BLaER1 (cell line): Measurements from ENCODE around the gene ARID3C.

Experiments
- H3K27ac ChIP-seq: shearing (Covaris generic); formaldehyde crosslinking; 2 replicates; pipeline ENCODE4 v1.8.1; 2022
- H3K27me3 ChIP-seq: shearing (Covaris generic); formaldehyde crosslinking; 2 replicates; pipeline ENCODE4 v1.8.1; 2022
- H3K36me3 ChIP-seq: shearing (Covaris generic); formaldehyde crosslinking; 2 replicates; pipeline ENCODE4 v1.8.1; 2022
- H3K4me1 ChIP-seq: shearing (Covaris generic); formaldehyde crosslinking; 2 replicates; pipeline ENCODE4 v1.8.1; 2022
- H3K4me2 ChIP-seq: shearing (Covaris generic); formaldehyde crosslinking; 2 replicates; pipeline ENCODE4 v1.8.1; 2022
- H3K4me3 ChIP-seq: shearing (Covaris generic); formaldehyde crosslinking; 2 replicates; pipeline ENCODE4 v1.8.1; 2022
- H3K9ac ChIP-seq: shearing (Covaris generic); formaldehyde crosslinking; 2 replicates; pipeline ENCODE4 v1.8.1; 2022
- H3K9me3 ChIP-seq: shearing (Covaris generic); formaldehyde crosslinking; 2 replicates; pipeline ENCODE4 v1.8.1; 2022
- H4K20me1 ChIP-seq: shearing (Covaris generic); formaldehyde crosslinking; 2 replicates; pipeline ENCODE4 v1.8.1; 2022
- Cebpa-rat ChIP-seq: shearing (Covaris generic); IDR thresholded peaks from 2 replicates; pipeline ENCODE4 v1.8.1; 2022

ARID3C gene

GRCh38 chr9:34573599-34574325, 55.1 kb downstream of the ARID3C start:
- Histone ChIP-seq H3K9me3 (no peaks in the 10 kb centered on the region), H3K4me1 (no peaks in the 10 kb centered on the region), H3K9ac (no peak overlapping the region), H3K4me3 (no peak overlapping the region), H3K36me3 (no peaks in the 10 kb centered on the region), H3K27ac (no peak overlapping the region), H4K20me1 (peaks cover 25% of the 10 kb centered on the region), H3K4me2 (no peak overlapping the region), H3K27me3 (peaks cover 48% of the 10 kb centered on the region)
- no peak for TF ChIP-seq Cebpa-rat

- no peak for TF ChIP-seq Cebpa-rat
- Histone ChIP-seq H3K36me3 (no peaks in the 10 kb centered on the region), H4K20me1 (peaks cover 17% of the 10 kb centered on the region; the same call in 1 of the 2 replicates), H3K4me3 (no peak overlapping the region), H3K4me1 (no peaks in the 10 kb centered on the region), H3K27me3 (peaks cover 37% of the 10 kb centered on the region), H3K4me2 (no peak overlapping the region), H3K9me3 (no peaks in the 10 kb centered on the region), H3K9ac (no peak overlapping the region), H3K27ac (no peak overlapping the region)
Observed at GRCh38 chr9:34572628-34573027, 56.2 kb downstream of the ARID3C start.

DNA sequence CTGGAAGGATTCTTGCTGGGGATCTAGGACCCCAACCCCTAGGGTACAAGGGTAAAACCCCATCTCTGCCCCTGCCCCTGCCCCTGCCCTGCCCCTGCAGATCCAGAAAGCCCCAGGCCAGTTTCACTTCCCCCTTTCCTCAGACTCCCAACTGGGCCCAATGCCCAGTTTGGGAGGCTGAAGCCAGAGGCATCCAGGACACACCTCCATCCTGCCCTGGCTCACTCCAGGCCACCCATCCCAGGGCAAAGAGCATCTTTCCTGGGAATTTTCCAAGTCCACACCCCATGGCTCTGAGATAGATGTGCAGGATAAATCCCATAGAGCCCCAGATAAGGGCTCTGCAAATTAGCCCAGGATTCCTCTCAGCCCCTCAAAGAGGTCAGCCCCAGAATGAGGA, 56.8 kb downstream of the ARID3C start:
- Histone ChIP-seq H3K9me3 (no peaks in the 10 kb centered on the region), H4K20me1 (peaks cover 14% of the 10 kb centered on the region; the same call in 1 of the 2 replicates), H3K27me3 (peaks cover 35% of the 10 kb centered on the region), H3K4me3 (no peak overlapping the region), H3K4me2 (no peak overlapping the region), H3K9ac (no peak overlapping the region), H3K36me3 (no peaks in the 10 kb centered on the region), H3K4me1 (no peaks in the 10 kb centered on the region), H3K27ac (no peak overlapping the region)
- no peak for TF ChIP-seq Cebpa-rat

- H3K9me3 ChIP-seq, result no peaks in the 10 kb centered on the region
- H3K4me3 ChIP-seq, result no peak overlapping the region
- no peaks in the 10 kb centered on the region for H3K4me1 ChIP-seq
- no peak overlapping the region for H3K27ac ChIP-seq
- H4K20me1 ChIP-seq, result peaks cover 7% of the 10 kb centered on the region; the same call in 1 of the 2 replicates
- no peak overlapping the region for H3K9ac ChIP-seq
- peaks cover 29% of the 10 kb centered on the region for H3K27me3 ChIP-seq
- H3K36me3 ChIP-seq, result no peaks in the 10 kb centered on the region
- H3K4me2 ChIP-seq, result no peak overlapping the region
- TF ChIP-seq Cebpa-rat, result no peak
Observed at GRCh38 chr9:34571481-34571810, 57.4 kb downstream of the ARID3C start.
